Left hindlimb (tissue), 1 donor: ENCODE results near the gene RRM2.
"Not testable (repeated sequence)": the region's sequence is repeated elsewhere in the genome, so short reads cannot be mapped to it uniquely, and the experiment has no call there.

Experiments
- DNase-seq: peaks from one replicate; pipeline ENCODE4 v3.0.0-alpha.2; 2018

The RRM2 gene

GRCh38 chr2:10091889-10092244 lies 30.7 kb upstream of the RRM2 start:
- DNase-seq: not testable (repeated sequence)

GRCh38 chr2:10094271-10094814 lies 28.2 kb upstream of the RRM2 start:
- DNase-seq: no peak

GRCh38 chr2:10095175-10095574 lies 27.4 kb upstream of the RRM2 start:
- DNase-seq: no peak

- no peak for DNase-seq
These were observed 25.9 kb upstream of the RRM2 start for GRCh38 chr2:10096641-10097040.

GRCh38 chr2:10097352-10098148 lies 25.0 kb upstream of the RRM2 start:
- DNase-seq: peak; percentile 63

GRCh38 chr2:10101491-10101890 lies 21.0 kb upstream of the RRM2 start:
- no peak for DNase-seq

GRCh38 chr2:10103179-10103578 lies 19.4 kb upstream of the RRM2 start:
- DNase-seq: no peak

GRCh38 chr2:10104906-10105305 lies 17.6 kb upstream of the RRM2 start:
- not testable (repeated sequence) for DNase-seq

- DNase-seq: no peak
These were observed 13.2 kb upstream of the RRM2 start for GRCh38 chr2:10109311-10109710.

GRCh38 chr2:10119027-10119325 lies 3.6 kb upstream of the RRM2 start:
- DNase-seq: no peak

- no peak for DNase-seq
These were observed 2.9 kb upstream of the RRM2 start for GRCh38 chr2:10119601-10120157.

GRCh38 chr2:10120158-10120876 lies 2.2 kb upstream of the RRM2 start:
- peak; percentile 90 for DNase-seq

GRCh38 chr2:10120877-10121574 lies 1.5 kb upstream of the RRM2 start:
- no peak for DNase-seq

- no peak for DNase-seq
These were observed 742 bp downstream of the RRM2 start for GRCh38 chr2:10123281-10123680.

- DNase-seq: no peak
These were observed 2.1 kb downstream of the RRM2 start for GRCh38 chr2:10124538-10125045.

GRCh38 chr2:10125842-10126631 lies 3.5 kb downstream of the RRM2 start:
- DNase-seq: no peak

- DNase-seq: no peak
These were observed 4.1 kb downstream of the RRM2 start for GRCh38 chr2:10126632-10127026.

- DNase-seq: no peak
These were observed 5.9 kb downstream of the RRM2 start for GRCh38 chr2:10128420-10128819.

- no peak for DNase-seq
These were observed 7.0 kb downstream of the RRM2 start for GRCh38 chr2:10129490-10129889.

GRCh38 chr2:10132043-10132575 lies 9.6 kb downstream of the RRM2 start:
- no peak for DNase-seq

- no peak for DNase-seq
These were observed 10.1 kb downstream of the RRM2 start for GRCh38 chr2:10132596-10132995.
